Mesothelial cell of epicardium (in vitro differentiated cells): Measurements from ENCODE around the gene ELL3. TPM values are rescaled to one million over a fixed set of nuclear protein-coding genes. Genes with fewer than 3 reads are reported as not detected.
A peak's percentile ranks its signal among the peaks of the same experiment; 100 is the strongest.
"Not testable (repeated sequence)": the region's sequence is repeated elsewhere in the genome, so short reads cannot be mapped to it uniquely, and the experiment has no call there.

Experiments
- DNase-seq, 2 experiments: peaks; one replicate each; pipeline ENCODE4 v3.0.0; 2021; ENCODE audit warnings: low spot score in 2 of 2; ENCODE audit not compliant: unreplicated experiment in 2 of 2
- H3K27ac Mint-ChIP-seq: 2 replicates; pipeline ENCODE4 v1.8.0; 2021; ENCODE audit warnings: mixed read lengths
- H3K27me3 Mint-ChIP-seq: 2 replicates; pipeline ENCODE4 v1.8.0; 2021; ENCODE audit warnings: low read depth, mixed read lengths
- H3K36me3 Mint-ChIP-seq: 2 replicates; pipeline ENCODE4 v1.8.0; 2021; ENCODE audit warnings: mixed read lengths
- H3K4me1 Mint-ChIP-seq: 2 replicates; pipeline ENCODE4 v1.8.0; 2021; ENCODE audit warnings: mixed read lengths
- H3K4me3 Mint-ChIP-seq: 2 replicates; pipeline ENCODE4 v1.8.0; 2021; ENCODE audit warnings: mild to moderate bottlenecking, moderate library complexity, mixed read lengths
- H3K9me3 Mint-ChIP-seq: 2 replicates; pipeline ENCODE4 v1.8.0; 2021; ENCODE audit warnings: mixed read lengths
- CTCF ChIP-seq: fragments of 200-600 bp; sonication (generic); IDR thresholded peaks from one replicate; pipeline ENCODE4 v1.5.0; 2021; ENCODE audit warnings: antibody characterized with exemption; ENCODE audit not compliant: unreplicated experiment
- total RNA-seq: library from RNA; stranded (reverse); gene quantifications from 3 replicates; pipeline ENCODE4 v1.2.1, GENCODE V29; 2021

Gene ELL3, protein sequence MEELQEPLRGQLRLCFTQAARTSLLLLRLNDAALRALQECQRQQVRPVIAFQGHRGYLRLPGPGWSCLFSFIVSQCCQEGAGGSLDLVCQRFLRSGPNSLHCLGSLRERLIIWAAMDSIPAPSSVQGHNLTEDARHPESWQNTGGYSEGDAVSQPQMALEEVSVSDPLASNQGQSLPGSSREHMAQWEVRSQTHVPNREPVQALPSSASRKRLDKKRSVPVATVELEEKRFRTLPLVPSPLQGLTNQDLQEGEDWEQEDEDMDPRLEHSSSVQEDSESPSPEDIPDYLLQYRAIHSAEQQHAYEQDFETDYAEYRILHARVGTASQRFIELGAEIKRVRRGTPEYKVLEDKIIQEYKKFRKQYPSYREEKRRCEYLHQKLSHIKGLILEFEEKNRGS
- 0.69 to 1.2 TPM (median 0.90 TPM) in 3 replicates for total RNA-seq

GRCh38 chr15:43776718-43777266 is at the start of gene ELL3:
ELL3 (minus strand) TSS chr15:43776966; CDS start chr15:43776901, 65 bp downstream.
- H3K36me3 Mint-ChIP-seq, result peaks cover 9% of the 10 kb centered on the region
- H3K4me3 Mint-ChIP-seq, result peak within 1 kb of the TSS; percentile 78
- no peak for TF ChIP-seq CTCF
- peaks cover 9% of the 10 kb centered on the region for H3K4me1 Mint-ChIP-seq
- DNase-seq, result peak in 1 of 2 experiments; percentile 50
- peaks cover 6% of the 10 kb centered on the region for H3K27me3 Mint-ChIP-seq
- H3K9me3 Mint-ChIP-seq, result no peaks in the 10 kb centered on the region
- no peak within 1 kb of the TSS for H3K27ac Mint-ChIP-seq

DNA sequence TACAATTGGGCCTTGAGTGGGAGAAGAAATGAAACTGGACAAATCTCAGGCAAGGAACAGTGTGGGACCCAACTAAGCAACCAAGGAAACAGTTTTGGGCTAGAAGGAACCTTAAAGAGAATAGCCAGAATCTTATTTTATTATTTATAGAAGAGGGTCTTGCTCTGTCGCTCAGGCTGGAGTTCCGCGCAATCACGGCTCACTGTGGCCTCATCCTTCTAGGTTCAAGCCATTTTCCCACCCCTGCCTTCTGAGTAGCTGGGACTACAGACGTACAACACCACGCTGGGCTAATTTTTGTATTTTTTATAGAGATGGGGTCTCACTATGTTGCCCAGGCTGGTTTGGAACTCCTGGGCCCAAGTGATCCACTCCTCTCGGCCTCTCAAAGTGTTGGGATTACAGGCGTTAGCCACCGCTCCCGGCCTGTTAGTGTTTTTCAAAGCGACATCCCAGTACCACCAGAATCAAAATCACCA is 49.3 kb upstream of the ELL3 start:
- peaks cover 2% of the 10 kb centered on the region for H3K36me3 Mint-ChIP-seq
- H3K4me3 Mint-ChIP-seq, result peak overlapping the region; percentile 66
- peaks cover 3% of the 10 kb centered on the region for H3K9me3 Mint-ChIP-seq
- H3K27me3 Mint-ChIP-seq, result no peaks in the 10 kb centered on the region
- peaks cover 22% of the 10 kb centered on the region for H3K4me1 Mint-ChIP-seq
- H3K27ac Mint-ChIP-seq, result no peak overlapping the region
- no peak for DNase-seq
- no peak for TF ChIP-seq CTCF

- H3K9me3 Mint-ChIP-seq, H3K36me3 Mint-ChIP-seq, H3K27me3 Mint-ChIP-seq, DNase-seq, H3K27ac Mint-ChIP-seq, H3K4me3 Mint-ChIP-seq: not testable (repeated sequence)
- peaks cover 22% of the 10 kb centered on the region for H3K4me1 Mint-ChIP-seq
Measured at GRCh38 chr15:43825305-43825704, 48.5 kb upstream of the ELL3 start.

- no peak for TF ChIP-seq CTCF
- peak within 1 kb of the TSS; percentile 98 for H3K4me3 Mint-ChIP-seq
- H3K9me3 Mint-ChIP-seq, result peaks cover 3% of the 10 kb centered on the region
- peak within 1 kb of the TSS; percentile 99 for H3K27ac Mint-ChIP-seq
- H3K27me3 Mint-ChIP-seq, result no peaks in the 10 kb centered on the region
- H3K4me1 Mint-ChIP-seq, result peaks cover 22% of the 10 kb centered on the region
- peaks cover 4% of the 10 kb centered on the region for H3K36me3 Mint-ChIP-seq
- peak; percentile 73 to 82 for DNase-seq
Measured at GRCh38 chr15:43824302-43825246, 47.8 kb upstream of the ELL3 start, which contains the start of gene MFAP1. MFAP1 (minus strand) TSS chr15:43824690; CDS start chr15:43824569, 121 bp downstream.

DNA sequence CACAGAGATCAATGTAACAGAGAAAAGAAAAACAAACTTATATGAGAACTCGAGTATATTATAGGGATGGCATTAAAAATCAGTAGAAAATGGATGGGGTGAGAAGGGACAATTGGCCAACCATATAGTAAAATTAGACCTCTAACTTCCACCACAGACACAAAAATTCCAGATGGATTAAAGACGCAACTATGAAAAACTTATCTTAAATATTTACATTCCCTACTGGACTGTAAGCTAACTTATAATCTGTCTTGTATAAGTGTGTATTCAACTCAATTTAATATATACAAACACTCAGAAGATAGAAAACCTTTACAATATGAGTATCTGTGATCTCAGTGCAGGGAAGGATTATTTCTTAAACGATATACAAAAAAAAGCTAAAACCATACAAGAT is 44.7 kb upstream of the ELL3 start:
- DNase-seq, result no peak
- Mint-ChIP-seq H3K27me3 (no peaks in the 10 kb centered on the region), H3K27ac (peak overlapping the region; percentile 75), H3K36me3 (peaks cover 9% of the 10 kb centered on the region), H3K4me1 (peaks cover 13% of the 10 kb centered on the region), H3K4me3 (peak overlapping the region; percentile 23), H3K9me3 (peaks cover 3% of the 10 kb centered on the region)
- no peak for TF ChIP-seq CTCF

DNA sequence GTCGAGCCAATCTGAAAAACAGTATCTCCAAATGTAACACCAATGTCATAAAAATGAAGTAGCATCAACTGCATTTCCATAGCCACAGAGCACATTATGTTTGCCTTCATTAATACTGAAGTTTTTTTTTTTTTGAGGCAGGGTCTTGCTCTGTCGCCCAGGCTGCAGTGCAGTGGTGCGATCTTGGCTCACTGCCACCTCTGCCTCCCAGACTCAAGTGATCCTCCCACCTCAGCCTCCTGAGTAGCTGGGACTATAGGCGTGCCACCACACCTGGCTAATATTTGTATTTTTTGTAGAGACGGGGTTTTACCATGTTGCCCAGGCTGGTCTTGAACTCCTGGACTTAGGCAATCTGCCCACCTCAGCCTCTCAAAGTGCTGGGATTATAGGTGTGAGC is 38.3 kb upstream of the ELL3 start:
- H3K4me3 Mint-ChIP-seq, H3K4me1 Mint-ChIP-seq, H3K27me3 Mint-ChIP-seq, DNase-seq, H3K9me3 Mint-ChIP-seq, H3K27ac Mint-ChIP-seq: not testable (repeated sequence)
- H3K36me3 Mint-ChIP-seq, result peaks cover 27% of the 10 kb centered on the region
